ENCODE data around the gene MORN3.
A peak's percentile ranks its signal among the peaks of the same experiment; 100 is the strongest.
"Not testable (repeated sequence)": the region's sequence is repeated elsewhere in the genome, so short reads cannot be mapped to it uniquely, and the experiment has no call there.

The MORN3 gene

DNA sequence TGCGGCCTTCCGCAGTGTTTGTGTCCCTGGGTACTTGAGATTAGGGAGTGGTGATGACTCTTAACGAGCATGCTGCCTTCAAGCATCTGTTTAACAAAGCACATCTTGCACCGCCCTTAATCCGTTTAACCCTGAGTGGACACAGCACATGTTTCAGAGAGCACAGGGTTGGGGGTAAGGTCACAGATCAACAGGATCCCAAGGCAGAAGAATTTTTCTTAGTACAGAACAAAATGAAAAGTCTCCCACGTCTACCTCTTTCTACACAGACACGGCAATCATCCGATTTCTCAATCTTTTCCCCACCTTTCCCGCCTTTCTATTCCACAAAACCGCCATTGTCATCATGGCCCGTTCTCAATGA is 35.6 kb downstream of the MORN3 start:
- H3K9me3 ChIP-seq (ENCODE audit: control extremely low read depth in 1 of 5, control insufficient read depth in 4 of 5, insufficient read depth in 2 of 5, low read depth in 1 of 5, low read length in 4 of 5); H3K27me3 ChIP-seq (replicated peaks in 2 of 5; ENCODE audit: control insufficient read depth in 4 of 5, insufficient read depth in 5 of 5, low read length in 4 of 5); DNase-seq; H3K27ac ChIP-seq (ENCODE audit: insufficient read depth in 1 of 2, low read depth in 1 of 2, low read length in 2 of 2, poor library complexity in 1 of 2, severe bottlenecking in 2 of 2); POLR2A ChIA-PET; H3K4me3 ChIP-seq (ENCODE audit: control insufficient read depth in 1 of 7, extremely low read depth in 1 of 7, insufficient read depth in 4 of 7, low read depth in 2 of 7, low read length in 6 of 7): not testable (repeated sequence)
- Histone ChIP-seq H3K36me3 (ENCODE audit: control insufficient read depth in 4 of 4, insufficient read depth in 4 of 4, low read length in 3 of 4) (peaks cover 0 to 54% (median 5%) of the 10 kb centered on the region in 4 experiments), H3K4me1 (ENCODE audit: control extremely low read depth in 1 of 4, control insufficient read depth in 4 of 4, insufficient read depth in 4 of 4, low read length in 3 of 4) (peaks cover 16 to 86% (median 70%) of the 10 kb centered on the region in 4 experiments)
- WGBS (ENCODE audit: insufficient coverage): no CpG with 5 or more reads among the region's 11 CpGs
- CTCF ChIA-PET: interaction anchor here (1.7 kb wide), 1 partner anchor 10 kb away, joined by 8 read pairs; no protein-coding TSS in a partner anchor

DNA sequence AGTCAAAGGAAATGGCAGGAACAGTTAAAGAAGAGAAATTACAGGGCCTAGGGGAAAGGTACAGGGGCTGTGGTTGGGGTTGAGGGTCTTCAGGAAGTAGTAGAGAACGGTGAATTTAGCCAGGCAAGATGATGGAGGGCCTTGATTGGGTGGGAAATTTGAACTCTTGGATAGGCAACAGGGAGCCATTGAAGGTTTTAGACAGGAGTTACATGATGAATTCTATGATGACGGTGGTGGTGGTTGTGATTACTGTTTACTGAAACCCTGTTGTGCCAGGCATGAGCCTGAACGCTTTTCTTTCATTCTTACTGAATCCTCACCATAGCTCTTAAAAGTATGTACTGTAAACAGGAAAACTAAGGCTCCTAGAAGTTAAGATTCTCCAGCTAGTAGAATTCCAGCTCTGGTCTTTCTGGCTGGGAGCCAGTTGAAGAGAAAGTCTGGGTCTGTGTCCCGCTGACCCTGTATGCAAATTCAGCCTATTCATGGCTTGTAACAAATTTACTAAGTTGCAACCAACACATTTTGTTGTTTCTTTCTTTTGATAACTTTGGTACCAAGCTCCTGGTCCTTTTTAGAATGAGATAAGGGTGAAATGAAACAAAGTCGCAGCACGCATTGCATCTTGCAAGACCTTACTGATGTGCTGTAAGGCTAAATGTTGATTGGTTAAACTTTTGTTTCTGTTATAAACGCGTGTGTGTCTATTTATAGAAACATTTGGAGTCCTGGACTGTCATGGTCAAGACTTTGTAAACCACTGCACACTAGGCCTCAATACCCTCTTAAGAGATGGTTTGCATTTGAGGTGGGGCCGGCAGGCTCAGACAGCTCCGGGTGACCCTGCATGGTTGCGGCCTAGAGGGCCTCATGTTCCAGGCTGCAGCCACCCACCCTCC is 37.1 kb downstream of the MORN3 start:
- H3K4me1 ChIP-seq (ENCODE audit: control extremely low read depth in 1 of 4, control insufficient read depth in 4 of 4, insufficient read depth in 4 of 4, low read length in 3 of 4): peaks cover 22 to 86% (median 73%) of the 10 kb centered on the region in 4 experiments

DNA sequence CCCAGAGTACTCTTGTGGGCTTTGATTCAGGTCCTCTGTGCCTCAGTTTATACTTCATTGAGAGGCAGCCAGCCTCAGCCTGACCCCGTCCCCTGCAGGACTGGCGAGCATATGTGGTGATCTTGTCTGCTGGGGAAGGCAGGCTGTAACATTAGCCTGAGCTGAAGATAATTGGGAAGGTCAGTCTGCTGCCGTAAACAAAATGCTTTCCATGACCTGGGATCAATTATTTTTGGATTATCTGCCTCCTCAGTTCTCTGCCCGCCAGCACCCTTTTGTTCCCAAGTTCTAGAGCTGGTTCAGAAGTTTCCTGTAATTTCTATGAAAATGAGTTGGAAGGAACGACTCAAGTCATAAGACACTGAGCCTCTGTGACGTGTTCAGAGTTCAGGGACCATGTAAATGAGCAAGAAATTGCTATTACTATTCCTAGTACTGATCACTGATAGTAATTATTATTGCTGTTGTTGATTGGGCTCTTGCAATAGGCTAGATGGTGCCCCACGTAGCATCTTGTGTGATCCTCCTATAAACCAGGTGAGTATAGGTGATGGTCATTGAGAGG is 38.6 kb downstream of the MORN3 start:
- Histone ChIP-seq H3K27ac (ENCODE audit: insufficient read depth in 1 of 2, low read depth in 1 of 2, low read length in 2 of 2, poor library complexity in 1 of 2, severe bottlenecking in 2 of 2) (peak overlapping the region; percentile 92 to 96), H3K27me3 (replicated peaks in 2 of 5; ENCODE audit: control insufficient read depth in 4 of 5, insufficient read depth in 5 of 5, low read length in 4 of 5) (no peaks in the 10 kb centered on the region), H3K4me1 (ENCODE audit: control extremely low read depth in 1 of 4, control insufficient read depth in 4 of 4, insufficient read depth in 4 of 4, low read length in 3 of 4) (peaks cover 22 to 78% (median 69%) of the 10 kb centered on the region in 4 experiments), H3K4me3 (ENCODE audit: control insufficient read depth in 1 of 7, extremely low read depth in 1 of 7, insufficient read depth in 4 of 7, low read depth in 2 of 7, low read length in 6 of 7) (peak overlapping the region in 2 of 7 experiments; percentile 7 to 8), H3K9me3 (ENCODE audit: control extremely low read depth in 1 of 5, control insufficient read depth in 4 of 5, insufficient read depth in 2 of 5, low read depth in 1 of 5, low read length in 4 of 5) (no peaks in the 10 kb centered on the region), H3K36me3 (ENCODE audit: control insufficient read depth in 4 of 4, insufficient read depth in 4 of 4, low read length in 3 of 4) (peaks cover 0 to 43% (median 2%) of the 10 kb centered on the region in 4 experiments)
- CTCF ChIA-PET: interaction anchor here (1.3 to 13.3 kb wide), 6 partner anchors 12 to 78 kb away, joined by 4 to 174 read pairs (median 12); partner anchors contain the start of gene MORN3
- DNase-seq: no peak
- WGBS (ENCODE audit: insufficient coverage): 97% methylated on average over 4 of the region's 7 CpGs
- POLR2A ChIA-PET: interaction anchor here (1.2 kb wide), 1 partner anchor 26 kb away, joined by 3 read pairs; no protein-coding TSS in a partner anchor

More for the DNA sequence above, 37.1 kb downstream of the MORN3 start:
- no peaks in the 10 kb centered on the region for H3K9me3 ChIP-seq (ENCODE audit: control extremely low read depth in 1 of 5, control insufficient read depth in 4 of 5, insufficient read depth in 2 of 5, low read depth in 1 of 5, low read length in 4 of 5)
- ChIA-PET CTCF (interaction anchor here (0.5 to 4.1 kb wide), 8 partner anchors 9 to 1593 kb away, joined by 3 to 18 read pairs (median 4); no protein-coding TSS in a partner anchor), POLR2A (no interaction called here)
- no peak for DNase-seq
- peak overlapping the region; percentile 47 to 66 for H3K27ac ChIP-seq (ENCODE audit: insufficient read depth in 1 of 2, low read depth in 1 of 2, low read length in 2 of 2, poor library complexity in 1 of 2, severe bottlenecking in 2 of 2)
- peak overlapping the region in 2 of 7 experiments; percentile 13 to 39 for H3K4me3 ChIP-seq (ENCODE audit: control insufficient read depth in 1 of 7, extremely low read depth in 1 of 7, insufficient read depth in 4 of 7, low read depth in 2 of 7, low read length in 6 of 7)
- no peaks in the 10 kb centered on the region for H3K27me3 ChIP-seq (replicated peaks in 2 of 5; ENCODE audit: control insufficient read depth in 4 of 5, insufficient read depth in 5 of 5, low read length in 4 of 5)
- peaks cover 0 to 47% (median 2%) of the 10 kb centered on the region in 4 experiments for H3K36me3 ChIP-seq (ENCODE audit: control insufficient read depth in 4 of 4, insufficient read depth in 4 of 4, low read length in 3 of 4)
- 78% methylated on average over 9 of the region's 11 CpGs for WGBS (ENCODE audit: insufficient coverage)

DNA sequence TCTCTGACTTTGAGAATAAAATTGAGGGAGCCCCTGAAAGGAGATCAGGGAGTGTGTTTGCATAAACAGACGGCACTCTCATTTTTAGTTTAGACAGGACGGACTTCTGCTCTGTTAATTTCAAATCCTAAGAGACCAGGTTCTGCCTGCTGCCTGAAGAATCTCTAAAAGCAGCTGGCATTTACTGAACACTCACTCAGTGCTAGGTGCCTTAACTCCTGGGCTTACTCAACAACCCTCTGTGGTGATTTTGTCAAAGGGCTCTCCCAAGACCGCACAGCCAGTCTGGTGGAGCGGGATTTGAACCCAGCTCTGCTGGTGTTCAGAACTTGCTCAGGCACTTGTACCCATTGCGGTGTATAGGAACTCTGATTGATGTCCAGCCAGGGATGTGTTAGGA is 40.9 kb downstream of the MORN3 start:
- POLR2A ChIA-PET: interaction anchor here (0.7 to 2.5 kb wide), 4 partner anchors 13 to 40 kb away, joined by 3 to 10 read pairs (median 7); partner anchors contain the start of gene MORN3
- H3K4me1 ChIP-seq (ENCODE audit: control extremely low read depth in 1 of 4, control insufficient read depth in 4 of 4, insufficient read depth in 4 of 4, low read length in 3 of 4): peaks cover 22 to 74% (median 70%) of the 10 kb centered on the region in 4 experiments

DNA sequence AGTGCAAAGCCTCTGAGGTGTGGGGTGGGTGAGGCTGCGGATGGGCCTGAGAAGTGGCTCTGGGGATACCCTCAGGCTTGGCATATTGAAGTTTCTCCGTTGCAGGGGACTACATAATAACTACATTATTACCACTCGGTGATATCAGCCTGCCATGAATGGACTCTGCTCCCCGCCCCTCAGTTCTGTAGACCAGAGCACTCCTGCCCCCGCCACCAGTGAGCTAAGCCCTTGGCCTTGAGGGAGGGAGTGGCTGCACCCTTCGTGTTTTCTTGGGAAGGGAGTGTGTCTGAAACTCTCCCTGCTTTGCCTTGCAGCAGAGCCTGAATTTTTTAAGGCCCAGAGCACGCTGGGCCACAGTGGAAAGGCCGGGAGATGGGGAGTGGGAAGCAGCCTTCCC is 41.4 kb downstream of the MORN3 start:
- H3K27me3 ChIP-seq (replicated peaks in 2 of 5; ENCODE audit: control insufficient read depth in 4 of 5, insufficient read depth in 5 of 5, low read length in 4 of 5): no peaks in the 10 kb centered on the region
- H3K9me3 ChIP-seq (ENCODE audit: control extremely low read depth in 1 of 5, control insufficient read depth in 4 of 5, insufficient read depth in 2 of 5, low read depth in 1 of 5, low read length in 4 of 5): no peaks in the 10 kb centered on the region
- DNase-seq: no peak
- H3K27ac ChIP-seq (ENCODE audit: insufficient read depth in 1 of 2, low read depth in 1 of 2, low read length in 2 of 2, poor library complexity in 1 of 2, severe bottlenecking in 2 of 2): peak overlapping the region; percentile 92 to 96
- POLR2A ChIA-PET: interaction anchor here (0.6 to 3.2 kb wide), 4 partner anchors 11 to 41 kb away, joined by 3 to 15 read pairs (median 8); partner anchors contain the start of gene MORN3
- CTCF ChIA-PET: interaction anchor here (0.6 to 13.3 kb wide), 13 partner anchors 11 to 80 kb away, joined by 3 to 174 read pairs (median 7); partner anchors contain the start of gene MORN3
- WGBS (ENCODE audit: insufficient coverage): 32% methylated on average over 6 of the region's 8 CpGs
- peaks cover 0 to 33% (median 2%) of the 10 kb centered on the region in 4 experiments for H3K36me3 ChIP-seq (ENCODE audit: control insufficient read depth in 4 of 4, insufficient read depth in 4 of 4, low read length in 3 of 4)
- H3K4me1 ChIP-seq (ENCODE audit: control extremely low read depth in 1 of 4, control insufficient read depth in 4 of 4, insufficient read depth in 4 of 4, low read length in 3 of 4): peaks cover 22 to 71% (median 67%) of the 10 kb centered on the region in 4 experiments
- peak overlapping the region; percentile 39 to 94 (median 77) for H3K4me3 ChIP-seq (ENCODE audit: control insufficient read depth in 1 of 7, extremely low read depth in 1 of 7, insufficient read depth in 4 of 7, low read depth in 2 of 7, low read length in 6 of 7)

More for the DNA sequence above, 40.9 kb downstream of the MORN3 start:
- Histone ChIP-seq H3K4me3 (ENCODE audit: control insufficient read depth in 1 of 7, extremely low read depth in 1 of 7, insufficient read depth in 4 of 7, low read depth in 2 of 7, low read length in 6 of 7) (peak overlapping the region in 6 of 7 experiments; percentile 73 to 94 (median 84)), H3K27ac (ENCODE audit: insufficient read depth in 1 of 2, low read depth in 1 of 2, low read length in 2 of 2, poor library complexity in 1 of 2, severe bottlenecking in 2 of 2) (peak overlapping the region; percentile 92 to 96), H3K9me3 (ENCODE audit: control extremely low read depth in 1 of 5, control insufficient read depth in 4 of 5, insufficient read depth in 2 of 5, low read depth in 1 of 5, low read length in 4 of 5) (no peaks in the 10 kb centered on the region), H3K27me3 (replicated peaks in 2 of 5; ENCODE audit: control insufficient read depth in 4 of 5, insufficient read depth in 5 of 5, low read length in 4 of 5) (no peaks in the 10 kb centered on the region), H3K36me3 (ENCODE audit: control insufficient read depth in 4 of 4, insufficient read depth in 4 of 4, low read length in 3 of 4) (peaks cover 0 to 37% (median 2%) of the 10 kb centered on the region in 4 experiments)
- CTCF ChIA-PET: interaction anchor here (0.6 to 13.3 kb wide), 12 partner anchors 11 to 183 kb away, joined by 3 to 174 read pairs (median 7); partner anchors contain the start of gene MORN3
- no peak for DNase-seq
- 53% methylated on average over 4 of the region's 5 CpGs for WGBS (ENCODE audit: insufficient coverage)

DNA sequence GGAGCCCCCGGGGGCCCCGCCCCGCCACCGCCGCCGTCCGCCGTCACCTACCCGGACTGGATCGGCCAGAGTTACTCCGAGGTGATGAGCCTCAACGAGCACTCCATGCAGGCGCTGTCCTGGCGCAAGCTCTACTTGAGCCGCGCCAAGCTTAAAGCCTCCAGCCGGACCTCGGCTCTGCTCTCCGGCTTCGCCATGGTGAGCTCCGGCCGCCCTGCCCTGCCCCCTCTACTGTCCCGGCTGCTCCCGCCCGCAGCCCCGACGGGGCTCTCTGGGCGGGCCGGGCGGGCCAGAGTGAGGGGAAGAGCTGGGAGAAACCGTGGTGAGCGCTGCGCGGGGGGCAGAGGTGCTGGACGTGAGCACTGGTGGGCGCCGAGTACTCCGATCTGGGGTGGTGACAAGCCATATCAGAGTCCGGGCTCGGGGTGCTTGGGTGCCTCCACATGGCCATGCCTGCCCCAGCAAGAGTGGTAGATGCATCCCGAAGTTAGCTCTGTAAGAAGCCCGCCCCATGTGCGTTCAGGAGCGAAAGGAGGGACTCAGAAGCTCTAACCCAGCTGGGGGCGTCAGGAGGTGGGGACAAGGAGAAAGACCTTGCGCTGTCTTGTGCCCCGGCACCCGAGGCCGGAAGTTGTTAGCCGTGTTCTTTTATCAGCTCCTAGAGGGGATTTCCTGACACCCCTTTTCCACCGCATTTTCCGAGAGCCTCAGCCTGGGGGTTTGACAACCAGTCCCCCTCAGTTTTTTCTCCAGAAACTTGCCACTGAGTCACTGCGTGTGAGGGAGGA is 42.4 kb downstream of the MORN3 start:
- Histone ChIP-seq H3K36me3 (ENCODE audit: control insufficient read depth in 4 of 4, insufficient read depth in 4 of 4, low read length in 3 of 4) (peaks cover 0 to 24% (median 2%) of the 10 kb centered on the region in 4 experiments), H3K9me3 (ENCODE audit: control extremely low read depth in 1 of 5, control insufficient read depth in 4 of 5, insufficient read depth in 2 of 5, low read depth in 1 of 5, low read length in 4 of 5) (no peaks in the 10 kb centered on the region), H3K4me3 (ENCODE audit: control insufficient read depth in 1 of 7, extremely low read depth in 1 of 7, insufficient read depth in 4 of 7, low read depth in 2 of 7, low read length in 6 of 7) (peak overlapping the region; percentile 73 to 94 (median 77)), H3K4me1 (ENCODE audit: control extremely low read depth in 1 of 4, control insufficient read depth in 4 of 4, insufficient read depth in 4 of 4, low read length in 3 of 4) (peaks cover 22 to 61% (median 57%) of the 10 kb centered on the region in 4 experiments), H3K27me3 (replicated peaks in 2 of 5; ENCODE audit: control insufficient read depth in 4 of 5, insufficient read depth in 5 of 5, low read length in 4 of 5) (no peaks in the 10 kb centered on the region), H3K27ac (ENCODE audit: insufficient read depth in 1 of 2, low read depth in 1 of 2, low read length in 2 of 2, poor library complexity in 1 of 2, severe bottlenecking in 2 of 2) (peak overlapping the region; percentile 92 to 96)
- WGBS (ENCODE audit: insufficient coverage): 0% methylated on average over 51 of the region's 53 CpGs
- peak; percentile 82 to 91 (median 87) for DNase-seq
- ChIA-PET CTCF (interaction anchor here (0.6 to 13.3 kb wide), 18 partner anchors 8 to 124 kb away, joined by 3 to 174 read pairs (median 4); partner anchors contain the start of gene MORN3), POLR2A (interaction anchor here (0.5 to 3.2 kb wide), 11 partner anchors 8 to 74 kb away, joined by 3 to 15 read pairs (median 5); partner anchors contain the start of gene MORN3)

All from common myeloid progenitor, CD34-positive (primary cell).